MCF 10A (cell line): ENCODE measurements around the gene RIOK3. TPM values are rescaled to one million over a fixed set of nuclear protein-coding genes. Genes with fewer than 3 reads are reported as not detected.

Experiments used
- BruUV-seq: library from RNA; stranded (reverse); fragments of 400-500 nt; replicated peaks from 2 replicates; lab custom pipeline; 2021; lab: Mats Ljungman, UMichigan
- CTCF ChIA-PET: fragments of 300-600 bp; sonication (Branson Sonifier 250); formaldehyde crosslinking; extraction: SDS; loops from one replicate; lab custom pipeline; 2021; ENCODE audit warnings: antibody characterized with exemption, inconsistent platforms; lab: Yijun Ruan, JAX
- POLR2A ChIA-PET: fragments of 300-600, 350-650 bp; sonication (Branson Sonifier 250); formaldehyde crosslinking; extraction: SDS; loops from one replicate; lab custom pipeline; 2020; ENCODE audit warnings: antibody characterized with exemption, inconsistent platforms; lab: Yijun Ruan, JAX
- DNase-seq: peaks from one replicate; pipeline ENCODE4 v3.0.0-alpha.2; 2018; ENCODE audit not compliant: unreplicated experiment
- H3K27ac Mint-ChIP-seq: one replicate; pipeline ENCODE4 v1.8.0; 2022; ENCODE audit warnings: mild to moderate bottlenecking, low read depth, mixed read lengths; ENCODE audit not compliant: unreplicated experiment
- H3K27me3 Mint-ChIP-seq: one replicate; pipeline ENCODE4 v1.8.0; 2022; ENCODE audit warnings: mixed read lengths; ENCODE audit not compliant: insufficient read depth, unreplicated experiment
- H3K36me3 Mint-ChIP-seq: one replicate; pipeline ENCODE4 v1.8.0; 2022; ENCODE audit warnings: mild to moderate bottlenecking, moderate library complexity, mixed read lengths; ENCODE audit not compliant: insufficient read depth, unreplicated experiment
- H3K4me1 Mint-ChIP-seq: one replicate; pipeline ENCODE4 v1.8.0; 2022; ENCODE audit warnings: mixed read lengths; ENCODE audit not compliant: insufficient read depth, unreplicated experiment
- H3K4me3 Mint-ChIP-seq: one replicate; pipeline ENCODE4 v1.8.0; 2022; ENCODE audit warnings: mild to moderate bottlenecking, moderate library complexity, mixed read lengths; ENCODE audit not compliant: unreplicated experiment
- H3K9me3 Mint-ChIP-seq: one replicate; pipeline ENCODE4 v1.8.0; 2022; ENCODE audit warnings: mixed read lengths; ENCODE audit not compliant: unreplicated experiment
- intact Hi-C: fragments of 100-400 bp; cut with micrococcal nuclease; formaldehyde crosslinking; loops from 2 replicates; pipeline ENCODE4 v1.14.1; 2022
- total RNA-seq: library from RNA; stranded (reverse); gene quantifications from 2 replicates; pipeline ENCODE4 v1.2.3, GENCODE V29; 2022
- TF ChIP-seq, protein P1 (sequence below): fragments of 200-600 bp; IDR thresholded peaks from one replicate; pipeline ENCODE4 v1.8.0; 2022; ENCODE audit warnings: antibody characterized with exemption, mild to moderate bottlenecking; ENCODE audit not compliant: unreplicated experiment

RIOK3 gene
- total RNA-seq, 1 experiment from 2014 or later, result 97.1 TPM

DNA sequence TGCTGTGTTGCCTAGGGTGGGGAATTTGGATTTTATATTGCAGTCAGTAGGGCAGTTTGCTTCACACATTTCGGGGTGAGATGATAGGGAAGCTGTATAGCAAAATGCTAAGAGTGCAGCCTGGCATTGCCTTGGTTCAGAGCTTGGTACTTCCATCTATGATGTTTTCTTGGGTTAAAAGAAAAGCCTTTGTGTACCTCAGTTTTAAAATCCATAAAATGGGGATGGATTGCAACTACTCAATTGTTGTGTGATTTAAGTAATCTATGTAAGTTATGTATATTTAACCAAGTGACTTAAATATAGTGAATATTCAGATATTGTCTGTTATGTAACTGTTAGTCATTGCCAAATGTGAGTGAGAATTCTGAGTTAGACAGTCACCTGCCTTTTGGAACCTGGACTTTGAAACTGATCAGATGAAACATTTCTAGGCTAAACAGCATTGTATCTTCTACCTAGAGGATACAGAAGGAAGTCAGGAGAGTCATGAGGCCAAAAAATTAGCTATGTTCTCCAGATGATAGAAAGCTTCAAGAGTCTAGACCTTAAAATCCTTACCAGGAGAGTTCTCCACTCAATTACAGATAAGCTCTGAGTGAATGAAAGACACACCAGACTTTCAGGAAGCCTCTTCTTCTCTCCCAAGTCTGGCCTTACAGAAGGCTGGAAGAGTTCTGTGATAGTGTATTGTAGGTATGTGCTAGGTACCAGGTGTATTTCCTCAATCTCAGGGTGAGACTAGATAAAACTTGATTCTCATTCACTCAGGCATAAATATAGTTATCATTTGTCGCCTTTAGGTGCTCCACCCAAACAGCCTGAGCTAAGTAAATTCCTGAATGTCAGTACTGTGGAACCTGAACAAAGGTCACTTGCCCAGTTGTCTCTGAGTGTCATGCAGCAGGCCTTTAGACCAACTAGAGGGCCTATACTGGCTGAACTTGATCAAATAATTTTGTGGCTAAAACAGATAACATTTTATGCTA is 7.5 kb downstream of the RIOK3 start:
- TF ChIP-seq, protein P1, sequence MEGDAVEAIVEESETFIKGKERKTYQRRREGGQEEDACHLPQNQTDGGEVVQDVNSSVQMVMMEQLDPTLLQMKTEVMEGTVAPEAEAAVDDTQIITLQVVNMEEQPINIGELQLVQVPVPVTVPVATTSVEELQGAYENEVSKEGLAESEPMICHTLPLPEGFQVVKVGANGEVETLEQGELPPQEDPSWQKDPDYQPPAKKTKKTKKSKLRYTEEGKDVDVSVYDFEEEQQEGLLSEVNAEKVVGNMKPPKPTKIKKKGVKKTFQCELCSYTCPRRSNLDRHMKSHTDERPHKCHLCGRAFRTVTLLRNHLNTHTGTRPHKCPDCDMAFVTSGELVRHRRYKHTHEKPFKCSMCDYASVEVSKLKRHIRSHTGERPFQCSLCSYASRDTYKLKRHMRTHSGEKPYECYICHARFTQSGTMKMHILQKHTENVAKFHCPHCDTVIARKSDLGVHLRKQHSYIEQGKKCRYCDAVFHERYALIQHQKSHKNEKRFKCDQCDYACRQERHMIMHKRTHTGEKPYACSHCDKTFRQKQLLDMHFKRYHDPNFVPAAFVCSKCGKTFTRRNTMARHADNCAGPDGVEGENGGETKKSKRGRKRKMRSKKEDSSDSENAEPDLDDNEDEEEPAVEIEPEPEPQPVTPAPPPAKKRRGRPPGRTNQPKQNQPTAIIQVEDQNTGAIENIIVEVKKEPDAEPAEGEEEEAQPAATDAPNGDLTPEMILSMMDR, result no peak
- no peaks in the 10 kb centered on the region for H3K27me3 Mint-ChIP-seq
- POLR2A ChIA-PET, result interaction anchor here (0.8 to 1.2 kb wide), 6 partner anchors 9 to 21 kb away, joined by 3 to 6 read pairs (median 4); no protein-coding TSS in a partner anchor
- CTCF ChIA-PET, result interaction anchor here (0.5 to 1.3 kb wide), 2 partner anchors 38 to 64 kb away, joined by 3 to 5 read pairs; no protein-coding TSS in a partner anchor
- intact Hi-C loops, result no loop called here
- BruUV-seq, result no TSS peak
- H3K4me3 Mint-ChIP-seq, result no peak overlapping the region
- H3K4me1 Mint-ChIP-seq, result peaks cover 43% of the 10 kb centered on the region
- peaks cover 16% of the 10 kb centered on the region for H3K36me3 Mint-ChIP-seq
- no peaks in the 10 kb centered on the region for H3K9me3 Mint-ChIP-seq
- H3K27ac Mint-ChIP-seq, result no peak overlapping the region
- DNase-seq, result no peak

DNA sequence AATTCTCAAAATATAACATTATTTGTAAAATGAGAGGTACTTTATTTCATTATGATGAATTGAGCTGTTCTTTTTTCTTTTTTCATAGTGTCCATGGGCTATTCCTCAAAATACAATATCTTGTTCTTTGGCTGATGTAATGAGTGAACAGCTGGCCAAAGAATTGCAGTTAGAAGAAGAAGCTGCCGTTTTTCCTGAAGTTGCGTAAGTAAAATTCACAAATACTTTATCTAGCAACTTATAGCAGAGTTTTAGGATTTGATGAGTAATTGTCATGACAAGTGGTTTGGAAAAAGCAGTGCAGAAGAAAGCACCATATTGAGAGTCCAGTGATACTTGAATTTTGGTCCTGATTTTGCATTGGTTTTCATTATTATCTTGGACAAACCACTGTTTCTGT is 9.8 kb downstream of the RIOK3 start:
- TF ChIP-seq, protein P1, result no peak
- CTCF ChIA-PET, result interaction anchor here (0.6 to 0.8 kb wide), 3 partner anchors 10 to 331 kb away, joined by 3 to 6 read pairs (median 3); no protein-coding TSS in a partner anchor
- POLR2A ChIA-PET, result interaction anchor here (0.6 to 1.4 kb wide), 5 partner anchors 8 to 327 kb away, joined by 3 to 13 read pairs (median 4); partner anchors contain the start of gene RIOK3
- H3K27me3 Mint-ChIP-seq, result no peaks in the 10 kb centered on the region
- intact Hi-C loops, result no loop called here
- peaks cover 10% of the 10 kb centered on the region for H3K36me3 Mint-ChIP-seq
- DNase-seq, result no peak
- no peaks in the 10 kb centered on the region for H3K9me3 Mint-ChIP-seq
- peaks cover 35% of the 10 kb centered on the region for H3K4me1 Mint-ChIP-seq
- H3K4me3 Mint-ChIP-seq, result no peak overlapping the region
- no peak overlapping the region for H3K27ac Mint-ChIP-seq
- BruUV-seq, result no TSS peak

GRCh38 chr18:23468753-23469459 is 15.8 kb downstream of the RIOK3 start:
- DNase-seq, result no peak
- ChIA-PET POLR2A (interaction anchor here (1.2 to 2.6 kb wide), 3 partner anchors 8 to 15 kb away, joined by 5 to 6 read pairs (median 6); partner anchors contain the start of gene RIOK3), CTCF (interaction anchor here (0.7 to 0.9 kb wide), 2 partner anchors 15 to 46 kb away, joined by 3 to 5 read pairs; no protein-coding TSS in a partner anchor)
- H3K4me3 Mint-ChIP-seq, result no peak overlapping the region
- no TSS peak for BruUV-seq
- intact Hi-C loops, result no loop called here
- no peaks in the 10 kb centered on the region for H3K27me3 Mint-ChIP-seq
- no peak overlapping the region for H3K27ac Mint-ChIP-seq
- TF ChIP-seq, protein P1, result no peak
- no peaks in the 10 kb centered on the region for H3K4me1 Mint-ChIP-seq
- H3K36me3 Mint-ChIP-seq, result no peaks in the 10 kb centered on the region
- no peaks in the 10 kb centered on the region for H3K9me3 Mint-ChIP-seq
